GM19351 (cell line): ENCODE results near the gene IGF2R.

Experiments
- ATAC-seq: cut with Tn5 transposase; IDR thresholded peaks from one replicate; pipeline ENCODE4 v1.9.1; 2021; ENCODE audit warnings: mild to moderate bottlenecking, moderate library complexity; ENCODE audit not compliant: unreplicated experiment

The IGF2R gene

DNA sequence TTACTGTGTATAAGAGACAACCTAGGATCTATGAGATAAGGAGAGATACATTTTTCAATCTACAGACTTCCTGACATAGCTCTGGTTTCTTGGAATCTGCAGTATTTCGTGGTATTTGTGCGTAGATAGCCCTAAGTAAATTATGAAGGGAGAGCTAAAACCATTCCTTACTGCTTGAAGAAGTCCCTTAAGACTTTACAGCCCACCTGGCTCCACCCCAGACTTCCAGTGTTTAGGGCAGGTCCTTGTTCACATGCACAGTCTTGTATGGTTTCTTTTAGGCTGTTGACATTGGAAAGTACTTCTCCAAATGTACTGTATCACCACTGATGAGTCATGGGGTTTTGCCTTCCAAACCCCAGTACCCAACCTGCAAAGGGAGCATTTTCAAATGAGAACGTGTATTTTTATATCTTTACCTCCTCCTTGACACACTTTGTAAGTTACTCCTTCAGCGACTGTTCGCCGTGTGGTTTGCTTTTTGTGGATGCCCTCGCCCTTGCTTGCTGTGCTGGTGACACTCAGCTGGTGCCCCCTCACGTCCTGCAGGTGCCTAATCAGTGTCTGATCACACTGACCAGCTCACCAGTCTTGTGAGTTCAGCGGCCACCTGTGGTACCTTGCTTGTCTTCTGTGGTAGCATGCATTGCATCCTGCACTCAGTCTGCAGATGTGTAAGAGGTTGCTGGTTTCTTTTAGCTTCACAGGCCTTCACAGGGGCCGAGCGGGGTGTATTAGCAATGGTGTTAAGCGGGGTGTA is 73.3 kb downstream of the IGF2R start:
- no peak for ATAC-seq

GRCh38 chr6:160042788-160043301 is 74.0 kb downstream of the IGF2R start:
- no peak for ATAC-seq

GRCh38 chr6:160043784-160044183 is 74.9 kb downstream of the IGF2R start:
- ATAC-seq: no peak

- no peak for ATAC-seq
Observed at GRCh38 chr6:160044687-160045086, 75.8 kb downstream of the IGF2R start.

DNA sequence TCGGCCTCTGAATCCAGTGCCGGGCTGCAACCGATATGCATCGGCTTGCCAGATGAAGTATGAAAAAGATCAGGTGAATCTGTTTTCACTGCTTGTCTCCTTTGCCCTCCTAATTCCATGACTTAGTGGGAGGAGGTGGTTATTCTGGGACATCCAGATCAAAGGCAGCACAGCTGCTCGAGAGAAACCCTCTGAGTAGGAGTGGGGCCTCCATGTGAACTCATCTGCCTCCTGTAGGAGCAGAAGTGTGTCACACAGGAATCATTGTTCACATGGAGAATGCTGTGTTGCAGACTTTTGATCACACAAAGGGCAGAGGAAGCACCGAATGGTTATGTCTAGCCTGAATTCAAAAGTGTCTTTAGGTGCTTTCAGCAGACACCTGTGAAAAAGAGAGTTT is 79.6 kb downstream of the IGF2R start:
- no peak for ATAC-seq

DNA sequence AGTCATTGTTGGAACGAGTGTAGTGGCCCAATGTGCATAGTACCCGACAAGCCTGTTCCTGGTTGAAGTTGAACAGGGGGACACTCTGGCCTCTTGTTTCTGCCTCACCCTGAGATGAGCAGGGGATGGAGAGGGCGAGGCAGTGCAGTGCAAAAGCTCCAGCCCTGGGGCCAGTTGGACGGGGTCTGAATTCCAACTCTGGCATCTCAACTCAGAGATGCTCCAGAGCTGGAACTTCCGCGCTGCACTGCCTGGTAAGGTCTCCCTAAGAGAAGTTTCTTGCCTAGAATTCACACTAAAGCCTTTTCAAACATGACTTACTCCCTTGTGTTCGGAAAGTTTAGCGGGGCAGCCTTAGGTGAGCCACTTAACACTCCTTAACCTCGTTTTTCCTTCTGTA is 80.5 kb downstream of the IGF2R start:
- no peak for ATAC-seq

- no peak for ATAC-seq
Observed at GRCh38 chr6:160050022-160050421, 81.1 kb downstream of the IGF2R start.

DNA sequence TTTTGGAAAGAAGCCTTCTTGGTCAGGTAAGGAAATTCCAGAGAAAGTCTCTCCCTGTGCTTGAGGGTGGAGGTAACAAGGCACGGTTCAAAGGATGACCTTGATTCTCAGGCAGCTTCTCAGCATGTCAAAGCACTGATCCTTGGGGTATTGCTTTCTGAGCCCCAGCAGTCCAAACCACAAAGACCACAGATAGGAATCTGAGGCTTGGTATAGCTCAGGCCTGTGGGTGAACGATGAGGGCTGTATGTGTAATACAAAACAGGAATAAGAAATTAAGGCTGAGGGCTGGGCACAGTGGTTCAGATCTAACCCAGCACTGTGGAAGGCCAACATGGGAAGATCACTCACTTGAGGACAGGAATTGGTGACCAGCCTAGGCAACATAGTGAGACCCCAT is 82.5 kb downstream of the IGF2R start:
- no peak for ATAC-seq

GRCh38 chr6:160054271-160054670 is 85.4 kb downstream of the IGF2R start:
- ATAC-seq: no peak

- no peak for ATAC-seq
Observed at GRCh38 chr6:160054913-160055312, 86.0 kb downstream of the IGF2R start.

- no peak for ATAC-seq
Observed at GRCh38 chr6:160055378-160055777, 86.5 kb downstream of the IGF2R start.

DNA sequence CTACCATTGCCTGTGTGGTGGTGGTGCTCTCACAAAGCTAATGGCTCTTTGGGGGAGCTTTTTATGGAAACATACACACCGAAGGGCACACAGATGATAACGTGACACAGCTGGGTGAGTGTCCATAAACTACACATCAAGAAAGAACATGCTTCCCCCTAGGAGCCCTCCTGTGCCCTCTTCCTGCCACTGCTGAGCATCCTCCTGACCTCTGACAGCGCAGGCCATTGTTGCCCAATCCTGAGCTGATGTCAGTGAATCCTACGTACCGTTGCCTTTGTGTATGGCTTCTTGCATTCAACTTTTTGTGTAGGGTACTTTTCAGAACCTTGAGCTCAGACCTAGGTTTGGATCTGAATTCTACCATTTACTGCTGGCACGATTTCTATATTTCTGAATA is 86.9 kb downstream of the IGF2R start:
- no peak for ATAC-seq

GRCh38 chr6:160057080-160057479 is 88.2 kb downstream of the IGF2R start:
- no peak for ATAC-seq

- no peak for ATAC-seq
Observed at GRCh38 chr6:160058603-160059215, 89.8 kb downstream of the IGF2R start.

DNA sequence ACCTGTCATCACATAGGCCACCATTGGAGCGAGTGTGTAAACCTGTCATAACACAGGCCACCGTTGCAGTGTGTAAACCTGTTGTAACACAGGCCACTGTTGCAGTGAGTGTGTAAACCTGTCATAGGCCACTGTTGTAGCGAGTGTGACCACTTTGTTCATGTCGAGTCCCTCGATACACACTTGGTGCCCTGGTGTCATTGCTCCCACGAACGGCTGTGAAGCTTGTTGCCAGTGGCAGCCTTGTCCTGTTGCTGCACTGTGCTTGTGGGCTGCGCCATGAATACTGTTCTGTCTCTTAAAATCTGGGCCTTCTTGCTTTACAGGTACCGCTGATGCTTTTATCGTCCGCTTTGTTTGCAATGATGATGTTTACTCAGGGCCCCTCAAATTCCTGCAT is 91.3 kb downstream of the IGF2R start:
- no peak for ATAC-seq

- no peak for ATAC-seq
Observed at GRCh38 chr6:160060920-160061447, 92.1 kb downstream of the IGF2R start.

DNA sequence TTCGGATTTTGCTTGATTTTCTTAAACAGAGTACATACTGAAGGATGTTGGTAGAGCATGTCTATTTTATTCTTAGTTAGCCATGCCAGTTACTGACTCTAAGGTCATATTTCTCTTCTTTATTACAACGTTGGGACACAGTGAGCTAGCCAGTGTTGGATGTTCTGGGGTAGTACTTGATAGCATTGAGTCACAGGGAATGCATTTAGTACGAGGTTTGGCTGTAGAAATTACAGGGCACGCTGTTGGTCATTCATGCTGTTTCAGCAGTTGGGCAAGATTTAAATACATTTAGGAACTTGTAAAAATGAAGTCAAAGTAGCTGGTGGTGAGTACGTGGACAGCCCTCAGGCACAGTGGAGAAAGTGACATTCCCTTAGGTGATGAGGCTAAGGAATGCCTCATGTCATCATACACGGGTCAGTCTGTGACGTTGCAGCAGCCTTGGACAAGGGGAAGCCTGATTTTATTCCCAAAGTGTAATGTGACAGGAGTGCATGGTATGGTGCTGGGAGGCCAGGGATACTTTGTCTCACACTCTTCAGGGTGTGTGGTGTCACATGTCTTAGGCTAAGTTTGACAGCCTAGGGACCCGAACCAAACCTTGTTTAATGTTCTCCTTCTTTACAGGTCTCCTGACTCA is 95.0 kb downstream of the IGF2R start:
- no peak for ATAC-seq

- ATAC-seq: no peak
Observed at GRCh38 chr6:160065200-160065599, 96.3 kb downstream of the IGF2R start.

DNA sequence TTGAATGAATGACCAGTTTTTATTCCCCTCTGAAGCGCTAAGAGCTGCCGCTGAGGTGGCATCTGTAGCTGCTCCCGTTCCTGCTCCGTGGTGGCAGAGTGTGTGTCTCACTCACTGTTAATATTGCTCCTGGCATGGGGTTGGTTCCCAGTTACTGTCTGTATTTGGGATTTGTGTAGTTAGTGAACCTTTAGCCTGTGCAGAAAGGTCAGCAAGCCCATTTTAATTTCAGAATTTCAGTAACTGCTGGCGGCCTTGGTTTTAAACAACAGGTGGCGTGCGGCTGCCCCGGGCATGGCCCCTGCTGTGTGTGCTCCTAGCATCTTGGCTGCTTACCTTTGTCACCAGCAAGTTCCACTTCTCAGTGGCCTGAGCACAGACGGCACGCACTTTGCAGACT is 98.7 kb downstream of the IGF2R start:
- no peak for ATAC-seq

- ATAC-seq: no peak
Observed at GRCh38 chr6:160068346-160068745, 99.5 kb downstream of the IGF2R start.

DNA sequence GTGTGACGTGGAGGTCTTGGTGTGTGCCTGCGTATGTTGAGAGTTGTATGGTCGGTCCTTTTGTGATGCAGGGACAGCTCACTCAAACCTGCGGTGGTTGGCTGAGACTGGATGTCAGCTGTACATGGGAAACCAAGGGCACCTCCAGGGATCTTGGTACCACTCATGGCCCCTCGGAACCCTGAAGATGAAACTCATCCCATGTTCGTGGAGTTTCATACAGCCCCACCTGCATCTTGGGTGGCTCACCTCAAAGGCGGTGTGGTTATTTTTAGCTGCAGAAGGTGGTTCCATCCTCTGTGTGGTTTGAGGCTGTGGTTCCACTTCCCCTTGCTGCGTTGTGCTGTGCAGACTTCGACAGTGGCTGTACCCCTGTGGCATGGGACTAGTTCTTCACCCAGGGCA is 100.2 kb downstream of the IGF2R start:
- ATAC-seq: peak; percentile 98

DNA sequence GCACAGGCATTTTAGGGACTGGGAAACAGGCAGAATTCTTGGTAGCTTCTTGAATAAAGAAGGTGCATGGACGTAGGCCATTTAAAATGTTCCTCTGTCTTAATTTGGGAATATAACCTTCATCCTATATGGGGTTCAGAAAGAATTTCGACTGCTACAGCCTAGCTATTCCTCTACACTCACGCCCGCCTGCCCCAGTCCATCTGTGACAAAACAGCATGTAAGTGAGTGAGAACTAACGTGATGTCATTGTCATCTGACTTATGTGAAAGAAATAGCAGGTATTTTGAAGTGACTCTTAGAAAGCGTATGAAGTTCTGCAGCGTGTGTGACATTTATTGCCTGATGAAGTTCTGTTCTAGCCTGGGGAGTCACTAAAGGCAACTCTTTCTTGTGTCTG is 100.6 kb downstream of the IGF2R start:
- ATAC-seq: peak; percentile 11
